ENCODE data around the gene CDK14.

GRCh38 chr7:90933984-90934383 lies 337.9 kb downstream of the CDK14 start:
- TF ChIP-seq POLR2A (IDR thresholded peaks at IDR 0.05) (no peak), CTCF (IDR thresholded peaks at IDR 0.05) (no peak), POLR2AphosphoS5 (IDR thresholded peaks at IDR 0.05) (no peak)

Measured in stomach (tissue), 4 donors.